H1 (cell line): ENCODE data around the gene BRCA1. TPM values are rescaled to one million over a fixed set of nuclear protein-coding genes. Genes with fewer than 3 reads are reported as not detected.

ENCODE experiments used
- ASH2L ChIP-seq: fragments of 200-600, 300-600 bp; sonication (generic); IDR thresholded peaks from one replicate; pipeline ENCODE4 v1.7.1; 2017; ENCODE audit warnings: low read length
- ATF3 ChIP-seq: IDR thresholded peaks from 2 replicates; pipeline ENCODE4 v1.6.1; 2011; ENCODE audit warnings: low read depth, mild to moderate bottlenecking, low read length; ENCODE audit not compliant: insufficient read depth
- CHD7 ChIP-seq: fragments of 300-600 bp; sonication (generic); IDR thresholded peaks from 2 replicates; pipeline ENCODE4 v1.7.1; 2012; ENCODE audit warnings: low read length, moderate library complexity, mild to moderate bottlenecking, inconsistent platforms; ENCODE audit not compliant: insufficient replicate concordance
- CTCF ChIP-seq, 3 experiments: IDR thresholded peaks; 1 replicate in 2 of 3; 2 replicates in 1 of 3; pipeline versions ENCODE4 v1.5.1 to v1.6.1; 2011; ENCODE audit warnings: low read length in 3 of 3, mild to moderate bottlenecking in 3 of 3, inconsistent platforms in 2 of 3, low read depth in 1 of 3, moderate library complexity in 1 of 3; ENCODE audit not compliant: insufficient read depth in 1 of 3; ENCODE audit errors: control extremely low read depth in 1 of 3
- KDM1A ChIP-seq: fragments of 200-600, 300-600 bp; sonication (generic); IDR thresholded peaks from 2 replicates; pipeline ENCODE4 v1.7.1; 2016; ENCODE audit warnings: mild to moderate bottlenecking, low read length, borderline replicate concordance
- SP1 ChIP-seq: IDR thresholded peaks from 2 replicates; pipeline ENCODE4 v1.6.1; 2011; ENCODE audit warnings: low read depth, low read length
- polyA plus RNA-seq, 7 experiments: library from polyadenylated mRNA; depleted of rRNA in 3 of 7; stranded (reverse) in 5 of 7; unstranded in 2 of 7; fragments of >200 nt in 5 of 7; fragments of 200-250 nt in 2 of 7; gene quantifications; 1 replicate in 5 of 7; 2 replicates in 1 of 7; 4 replicates in 1 of 7; pipeline versions ENCODE4 v1.2.1 to v1.2.3, GENCODE V29; 2011 to 2013; ENCODE audit warnings: missing spikeins in 2 of 7, mixed read lengths in 2 of 7
- total RNA-seq: library from RNA; stranded (reverse); fragmentation: NEBNext Ultra II Directional; extraction: Animal tissue kit (Norgen Biotek cat#: 25700); gene quantifications from 2 replicates; pipeline ENCODE4 v1.2.1, GENCODE V29; 2021

The BRCA1 gene
- total and polyA plus RNA-seq, 2 of the 8 experiments (the other 6 are each of a cell fraction or from before 2014, with no cell fraction given), result 30.7 to 39.2 TPM

GRCh38 chr17:42997984-42998938 is 126.9 kb downstream of the BRCA1 start, which contains the start of gene RPL27 (continued):
- TF ChIP-seq CHD7 (peak; percentile 69), ASH2L (peak; percentile 73), CTCF (IDR thresholded peaks at IDR 0.05; ENCODE audit: control extremely low read depth in 1 of 3, insufficient read depth in 1 of 3, low read depth in 1 of 3, low read length in 3 of 3) (peak; percentile 44 to 79 (median 70)), SP1 (peak; percentile 89), KDM1A (no peak), ATF3 (no peak)
